ENCODE results near the gene MCF2L2.
"Not testable (repeated sequence)": the region's sequence is repeated elsewhere in the genome, so short reads cannot be mapped to it uniquely, and the experiment has no call there.

The MCF2L2 gene

GRCh38 chr3:183233966-183234365 is 194.5 kb downstream of the MCF2L2 start:
- DNase-seq (ENCODE audit: low spot score) = no peak

- no peak for DNase-seq (ENCODE audit: low spot score)
Observed at GRCh38 chr3:183230826-183231225, 197.6 kb downstream of the MCF2L2 start.

DNA sequence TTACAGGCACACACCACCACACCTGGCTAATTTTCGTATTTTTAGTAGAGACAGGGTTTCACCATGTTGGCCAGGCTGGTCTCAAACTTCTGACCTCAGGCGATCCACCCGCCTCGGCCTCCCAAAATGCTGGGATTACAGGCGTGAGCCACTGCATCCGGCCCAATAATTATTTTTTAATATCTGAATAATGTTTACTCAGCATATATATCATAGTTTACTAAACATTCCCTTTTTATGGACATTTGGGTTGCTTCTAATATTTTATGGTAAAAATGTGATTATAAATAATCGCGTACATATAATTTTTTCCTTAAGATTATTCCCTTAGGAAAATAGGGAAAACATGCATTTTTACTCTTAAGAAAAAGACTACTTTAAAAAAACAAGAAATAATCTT is 198.2 kb downstream of the MCF2L2 start:
- not testable (repeated sequence) for DNase-seq (ENCODE audit: low spot score)

- no peak for DNase-seq (ENCODE audit: low spot score)
Observed at GRCh38 chr3:183229178-183229577, 199.2 kb downstream of the MCF2L2 start.

DNA sequence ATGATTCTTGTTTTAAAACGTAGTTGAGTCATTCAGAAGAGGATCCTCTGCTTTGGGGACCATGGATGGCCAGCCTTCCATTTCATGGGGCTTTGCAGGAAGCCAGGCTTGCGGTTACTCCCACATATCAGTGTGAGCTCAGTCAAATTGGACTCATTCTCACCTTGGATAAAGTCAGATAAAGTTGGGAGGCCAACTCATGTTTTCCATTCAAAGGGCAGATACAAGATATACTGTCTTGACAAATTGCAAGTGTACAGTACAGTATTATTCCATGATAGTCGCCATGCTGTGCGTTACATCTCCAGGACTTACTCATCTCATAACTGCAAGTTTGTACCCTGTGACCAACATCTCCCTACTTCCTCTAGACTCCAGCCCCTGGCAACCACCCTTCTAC is 200.8 kb downstream of the MCF2L2 start:
- no peak for DNase-seq (ENCODE audit: low spot score)

- no peak for DNase-seq (ENCODE audit: low spot score)
Observed at GRCh38 chr3:183226333-183226890, 202.0 kb downstream of the MCF2L2 start.

GRCh38 chr3:183224180-183224970 is 204.0 kb downstream of the MCF2L2 start:
- DNase-seq (ENCODE audit: low spot score) = no peak

GRCh38 chr3:183222631-183223235 is 205.7 kb downstream of the MCF2L2 start:
- DNase-seq (ENCODE audit: low spot score) = no peak

DNA sequence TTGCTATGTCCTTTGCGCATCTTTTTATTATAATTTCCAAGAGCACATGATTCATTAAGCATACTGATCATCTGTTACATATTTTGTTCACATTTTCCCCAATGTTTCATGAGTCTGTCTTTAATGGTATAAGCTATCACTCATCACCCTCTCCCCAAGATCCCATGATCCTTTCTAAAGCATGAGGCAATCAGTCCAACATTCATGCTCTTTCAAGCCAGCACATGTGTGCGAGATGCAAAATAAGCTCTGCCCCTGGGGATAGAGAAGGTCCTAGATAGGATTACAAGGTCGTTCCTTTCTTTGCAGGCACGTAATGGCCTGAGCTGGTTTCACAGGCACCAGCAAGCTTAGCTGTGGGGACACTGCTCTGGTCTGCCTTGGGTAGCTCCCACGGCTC is 207.6 kb downstream of the MCF2L2 start:
- no peak for DNase-seq (ENCODE audit: low spot score)

- DNase-seq (ENCODE audit: low spot score) = peak; percentile 17
Observed at GRCh38 chr3:183218826-183219225, 209.6 kb downstream of the MCF2L2 start.

DNA sequence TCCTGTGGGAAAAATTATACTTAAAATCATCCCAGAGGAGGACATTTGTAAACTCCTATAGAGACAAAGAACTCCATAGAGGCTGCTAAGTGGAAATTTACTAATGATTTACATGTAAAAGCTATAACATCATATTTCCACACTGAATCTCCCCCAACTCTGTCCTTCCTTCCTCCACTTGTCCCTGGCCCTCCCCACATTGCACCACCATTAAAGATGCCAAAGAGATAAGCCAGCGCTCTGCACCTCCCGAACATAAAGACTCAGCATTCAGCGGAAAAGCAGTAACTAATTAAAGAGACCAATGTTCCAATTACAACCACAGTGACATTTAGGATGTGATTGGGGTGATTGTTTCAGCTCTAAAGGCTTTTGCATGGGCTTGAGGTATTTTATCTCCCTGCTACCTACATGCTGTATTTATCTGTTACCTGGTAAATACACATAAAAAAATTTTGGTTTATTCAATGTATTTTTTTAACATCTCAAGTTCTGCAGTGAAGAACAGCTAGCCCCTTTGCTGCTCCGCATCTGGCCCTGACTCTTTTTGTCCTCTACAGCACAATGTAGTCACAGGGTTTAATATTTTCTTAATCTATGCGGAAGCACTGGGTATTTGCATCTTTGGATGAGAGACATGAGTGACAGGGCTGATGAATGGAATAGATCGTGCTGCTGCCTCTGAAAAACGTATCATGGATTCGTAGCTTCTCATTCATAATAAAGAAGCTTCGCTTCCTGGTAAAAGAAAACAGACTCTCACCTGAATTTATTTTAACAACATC is 210.7 kb downstream of the MCF2L2 start:
- no peak for DNase-seq (ENCODE audit: low spot score)

DNA sequence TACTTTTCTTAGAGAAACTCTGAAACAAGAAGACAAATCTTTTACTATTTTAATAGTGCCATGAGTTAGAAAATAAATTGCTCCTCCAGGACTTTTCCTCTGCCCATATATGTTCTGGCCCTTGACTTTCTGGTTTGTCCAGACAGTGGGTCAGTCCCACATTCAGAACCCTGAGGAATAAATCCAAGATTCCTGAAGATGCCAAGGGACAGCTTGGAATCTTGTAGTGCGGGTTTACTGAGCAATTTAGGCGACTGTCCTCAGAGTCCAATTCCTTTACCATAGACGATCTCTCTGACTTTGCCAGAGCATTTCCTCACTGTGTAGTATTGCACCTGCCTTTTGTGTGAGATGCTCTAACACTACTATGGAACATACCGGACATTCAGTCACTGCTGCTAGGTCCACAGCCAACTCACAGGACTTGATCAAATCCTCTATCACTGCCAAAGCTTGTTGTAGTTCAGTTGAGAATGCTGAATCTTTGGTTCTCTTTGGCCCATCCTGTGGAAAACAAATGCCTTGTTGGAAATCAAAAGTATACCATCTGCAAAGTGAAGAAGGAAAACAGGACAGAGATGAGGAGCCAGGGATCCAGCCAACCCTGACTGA is 212.7 kb downstream of the MCF2L2 start:
- no peak for DNase-seq (ENCODE audit: low spot score)

DNA sequence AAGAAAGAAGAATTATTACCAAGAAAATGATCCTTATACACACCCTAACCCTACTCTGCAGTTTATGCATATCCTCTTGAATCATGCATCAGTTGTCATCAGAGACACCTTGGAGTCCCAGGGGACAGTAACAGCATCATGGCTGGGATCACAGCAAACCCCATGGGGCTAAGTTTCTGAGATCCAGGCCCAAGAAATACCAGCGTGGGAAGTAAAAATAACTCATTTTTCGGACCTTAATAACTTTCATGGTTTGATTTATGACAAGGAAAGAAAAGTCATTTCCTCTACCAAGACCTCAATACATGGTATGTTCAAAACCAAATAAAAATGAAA is 214.2 kb downstream of the MCF2L2 start:
- no peak for DNase-seq (ENCODE audit: low spot score)

DNA sequence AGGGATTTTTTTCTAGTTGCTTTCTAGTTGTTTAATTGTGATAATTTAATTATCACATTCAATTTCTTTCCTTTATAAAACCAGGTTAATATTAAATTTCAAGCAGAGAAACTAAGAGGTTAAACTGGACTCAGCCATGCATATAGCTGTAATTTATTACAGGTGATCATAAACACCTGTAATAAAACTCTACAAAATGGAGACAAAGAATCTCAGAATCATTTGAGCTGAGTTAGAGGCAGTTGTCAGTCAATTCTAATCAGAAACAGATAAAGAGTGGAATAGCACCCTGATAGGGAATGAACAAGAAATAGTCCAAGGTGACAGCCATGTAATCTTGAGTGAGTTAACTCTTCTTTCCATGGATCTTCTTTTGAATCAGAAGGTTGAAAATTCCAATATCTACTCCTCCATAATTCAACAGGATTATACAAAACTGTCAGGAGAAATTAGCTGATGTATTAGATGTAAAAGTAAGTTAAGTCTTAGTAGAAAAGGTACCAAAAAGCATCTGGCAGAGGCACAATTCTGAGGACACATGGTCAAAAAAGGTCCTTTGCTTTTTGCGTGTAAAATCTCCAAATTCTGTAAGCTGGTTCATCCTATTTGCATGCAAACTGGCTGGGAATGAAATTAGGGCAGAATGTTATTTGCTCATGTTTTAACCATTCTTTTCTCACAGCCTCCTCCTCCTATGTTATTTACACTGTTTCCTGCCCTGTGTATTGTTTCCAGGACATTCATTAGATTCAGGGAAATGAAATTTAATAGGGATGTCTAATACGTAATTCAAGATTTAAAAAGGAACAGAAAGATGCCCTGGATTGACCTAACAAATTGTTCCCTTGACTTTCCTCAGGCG is 214.8 kb downstream of the MCF2L2 start:
- DNase-seq (ENCODE audit: low spot score) = no peak

GRCh38 chr3:183212565-183212964 is 215.9 kb downstream of the MCF2L2 start:
- DNase-seq (ENCODE audit: low spot score) = peak; percentile 61

DNA sequence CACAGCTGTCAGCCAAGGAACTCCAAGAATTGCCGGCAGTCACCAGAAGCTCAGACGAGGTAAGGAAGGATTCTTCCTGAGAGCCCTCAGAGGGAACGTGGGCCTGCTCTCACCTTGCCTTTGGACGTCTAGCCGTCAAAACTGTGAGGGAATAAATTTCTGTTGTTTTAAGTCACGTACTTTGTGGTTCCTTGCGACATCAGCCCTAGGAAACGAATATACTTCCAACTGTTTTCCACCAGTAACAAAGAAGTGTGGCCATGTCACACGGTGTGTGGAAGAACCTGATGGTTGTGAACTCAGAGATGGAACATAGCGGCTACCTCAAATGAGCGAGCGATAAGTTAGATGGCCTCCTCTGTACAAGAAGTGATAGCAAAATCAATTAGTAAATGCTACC is 216.3 kb downstream of the MCF2L2 start:
- DNase-seq (ENCODE audit: low spot score) = no peak

DNA sequence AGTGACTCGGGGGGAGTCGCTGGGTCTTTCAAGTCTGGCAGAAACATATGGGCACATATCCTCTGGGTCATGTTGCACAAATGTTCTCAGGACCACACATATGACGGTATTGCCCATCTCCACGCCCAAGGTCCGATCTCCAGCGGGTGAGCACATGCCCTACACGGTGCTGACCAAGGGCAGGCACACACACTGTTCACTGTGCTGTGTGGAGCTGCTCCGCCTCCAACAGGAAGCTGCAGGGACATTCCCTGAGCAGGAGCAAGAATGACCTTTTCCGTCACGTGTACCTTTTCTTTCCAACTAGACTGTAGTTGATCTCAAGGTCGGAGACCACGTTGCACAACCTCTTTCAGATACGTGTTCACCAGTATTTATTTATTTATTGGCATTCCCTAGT is 217.1 kb downstream of the MCF2L2 start:
- DNase-seq (ENCODE audit: low spot score) = peak; percentile 17

DNA sequence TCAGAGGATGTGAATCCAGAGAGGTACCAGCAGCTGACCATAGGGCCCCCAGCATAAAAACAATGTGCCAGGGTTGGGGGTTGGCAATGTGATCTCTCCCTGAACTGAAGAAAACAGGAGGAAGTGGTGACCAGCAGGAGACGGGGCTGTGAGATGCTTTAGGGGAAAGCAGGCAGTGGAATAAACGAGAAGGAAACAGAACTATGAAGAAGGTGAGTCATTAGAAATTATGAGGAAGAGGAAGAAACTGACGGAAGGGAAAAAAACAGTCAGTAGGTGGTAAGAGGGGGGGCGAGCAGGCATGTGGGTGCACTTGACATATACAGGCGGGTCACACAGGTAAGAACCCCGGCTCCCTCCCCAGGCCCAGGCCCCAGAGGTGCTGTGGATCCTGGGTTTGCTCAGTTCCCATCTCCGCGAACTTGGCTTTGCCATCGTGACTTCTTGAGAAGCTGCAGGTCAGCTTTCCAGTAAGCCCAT is 217.5 kb downstream of the MCF2L2 start:
- peak; percentile 48 for DNase-seq (ENCODE audit: low spot score)

DNA sequence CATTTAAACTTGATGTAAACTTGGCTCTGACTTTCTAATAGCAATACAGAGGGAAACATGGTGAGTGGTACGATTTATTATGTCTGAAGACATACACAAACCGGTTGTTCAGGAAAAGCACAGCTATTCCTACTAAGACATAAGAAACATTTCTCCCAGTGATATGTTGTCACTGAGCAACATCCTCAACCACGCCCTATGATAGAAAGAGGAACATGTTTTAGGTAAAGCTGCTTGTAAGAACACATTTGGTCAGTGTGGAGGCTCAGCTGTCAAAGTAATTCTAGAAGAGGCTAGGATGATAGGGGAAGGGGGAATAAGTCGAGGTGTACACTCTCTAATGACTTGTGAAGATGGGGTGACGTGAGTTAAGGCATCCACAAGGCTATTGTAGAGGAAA is 218.1 kb downstream of the MCF2L2 start:
- DNase-seq (ENCODE audit: low spot score) = no peak

DNA sequence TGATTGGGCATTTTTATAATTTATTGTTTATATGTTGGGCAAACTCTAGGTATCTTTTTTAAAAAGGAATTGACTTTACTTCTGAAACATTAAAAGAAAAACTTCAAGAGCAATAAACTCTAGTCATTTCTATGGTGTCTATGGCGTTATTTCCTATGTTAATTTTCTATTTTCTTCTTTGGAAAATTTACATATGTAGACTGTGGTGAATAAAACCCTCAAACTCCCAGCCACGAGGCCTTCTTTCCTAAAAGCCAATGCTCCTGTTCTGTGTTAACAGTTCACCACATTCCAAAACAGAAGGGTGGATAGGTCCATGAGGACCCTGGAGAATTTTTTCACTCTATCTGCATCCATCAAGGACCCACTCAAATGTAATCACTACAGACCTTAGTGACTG is 219.6 kb downstream of the MCF2L2 start:
- DNase-seq (ENCODE audit: low spot score) = no peak

DNA sequence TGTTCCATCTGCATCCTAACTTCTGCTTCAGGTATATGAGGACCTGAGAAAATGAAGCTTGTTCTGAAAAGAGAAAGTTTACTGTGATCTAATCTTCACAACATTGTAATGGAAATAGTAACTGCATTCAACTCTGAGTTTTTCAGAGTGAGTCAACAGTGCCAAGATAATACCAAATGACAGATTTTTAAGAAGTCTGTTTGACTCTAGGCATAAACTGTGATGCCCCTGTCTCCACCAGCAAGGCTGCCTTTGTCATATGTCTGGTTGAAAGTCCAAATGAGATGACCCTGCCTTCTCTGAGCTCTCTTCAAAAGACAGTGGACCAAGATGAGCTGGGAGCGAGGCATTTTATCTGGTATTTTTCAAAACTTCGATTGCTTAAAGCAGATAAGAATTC is 220.2 kb downstream of the MCF2L2 start:
- no peak for DNase-seq (ENCODE audit: low spot score)
